Upper lobe of left lung (tissue), 6 donors: ENCODE measurements around the gene IL17A. TPM values are rescaled to one million over a fixed set of nuclear protein-coding genes. Genes with fewer than 3 reads are reported as not detected.

ENCODE experiments used
- ATAC-seq, 2 donors: fragments of 200-7000 bp; cut with Tn5 transposase; one replicate each; pipeline ENCODE4 v1.9.1; 2022; ENCODE audit warnings: mild to moderate bottlenecking in 2 of 2, moderate library complexity in 2 of 2; ENCODE audit not compliant: low FRiP score in 2 of 2
- DNase-seq, 2 donors: peaks; one replicate each; pipeline ENCODE4 v3.0.0-alpha.2; 2019 to 2020
- H3K27ac ChIP-seq, 4 donors: fragments of 200-600 bp; sonication (generic); one replicate each; pipeline ENCODE4 v1.5.1; 2016 to 2019
- H3K27me3 ChIP-seq, 4 donors: fragments of 200-600 bp; sonication (generic); one replicate each; pipeline ENCODE4 v1.5.1; 2017 to 2019
- H3K36me3 ChIP-seq, 4 donors: fragments of 200-600 bp; sonication (generic); one replicate each; pipeline ENCODE4 v1.5.1; 2016 to 2019
- H3K4me1 ChIP-seq, 4 donors: fragments of 200-600 bp; sonication (generic); one replicate each; pipeline ENCODE4 v1.5.1; 2018 to 2019
- H3K4me3 ChIP-seq, 4 donors: fragments of 200-600 bp; sonication (generic); one replicate each; pipeline ENCODE4 v1.5.1; 2017 to 2019; ENCODE audit warnings: mild to moderate bottlenecking in 2 of 4, moderate library complexity in 1 of 4
- H3K9me3 ChIP-seq, 4 donors: fragments of 200-600 bp; sonication (generic); one replicate each; pipeline ENCODE4 v1.5.1; 2018 to 2019
- EP300 ChIP-seq, 4 donors: sonication (generic); formaldehyde crosslinking; IDR thresholded peaks; one replicate each; pipeline ENCODE4 v1.5.1; 2017; ENCODE audit warnings: antibody characterized with exemption in 4 of 4, control low read depth in 2 of 4
- POLR2A ChIP-seq, 4 donors: fragments of 450-650 bp; IDR thresholded peaks; one replicate each; pipeline ENCODE4 v1.5.1; 2016 to 2017; ENCODE audit warnings: antibody characterized with exemption in 4 of 4, mild to moderate bottlenecking in 2 of 4
- POLR2AphosphoS5 ChIP-seq, 2 donors: sonication (generic); formaldehyde crosslinking; IDR thresholded peaks; one replicate each; pipeline ENCODE4 v1.5.1; 2017; ENCODE audit warnings: antibody characterized with exemption in 2 of 2
- WGBS, 2 donors: methylation state at CpG; one replicate each; pipeline ENCODE4 v1.1.5; 2017 to 2018; 5-methylcytosine and 5-hydroxymethylcytosine counted together
- total RNA-seq, 6 donors: library from RNA; depleted of rRNA in 4 of 6; stranded (reverse); fragments of >200 nt in 4 of 6; gene quantifications; one replicate each; pipeline versions ENCODE4 v1.1.0 to v1.2.1, GENCODE V29; 2016 to 2021
- TF ChIP-seq, protein P1 (sequence below), 6 experiments: fragments of 450-650 bp in 4 of 6; fragments of 200-600 bp in 2 of 6; sonication (generic) in 2 of 6; IDR thresholded peaks; one replicate each; pipeline ENCODE4 v1.5.1; 2016 to 2019; ENCODE audit warnings: antibody characterized with exemption in 6 of 6
- donor health status: DM: no; HTN: no; CAD: no; lungs with moderate emphysema.
- donor health status: DM: no; HTN: yes; CAD: no; lungs with severe emphysema.

Gene IL17A
- total RNA-seq, 6 donors from 2014 or later, result not detected

DNA sequence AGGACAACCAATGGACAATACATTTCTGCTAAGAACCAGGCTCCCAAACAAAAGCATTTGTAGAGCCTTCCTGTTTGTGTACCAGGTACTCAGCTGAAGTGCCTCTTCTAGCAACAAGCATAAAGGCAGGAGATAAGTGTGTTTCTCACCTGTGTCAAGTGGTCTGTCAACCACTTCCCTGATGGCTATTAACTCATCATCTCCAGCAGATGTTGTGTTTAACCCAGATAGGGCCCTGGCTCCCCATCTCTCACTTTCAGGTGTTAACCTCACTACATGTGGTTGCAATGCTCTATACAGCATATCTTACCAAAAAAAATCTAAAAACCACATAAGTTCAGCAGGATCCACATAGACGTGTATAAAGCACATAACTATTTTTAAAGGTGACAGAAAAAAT lies 9.6 kb upstream of the IL17A start:
- Histone ChIP-seq H3K4me3 (no peak overlapping the region), H3K27ac (no peak overlapping the region), H3K27me3 (no peaks in the 10 kb centered on the region), H3K4me1 (peaks cover 0 to 4% (median 0%) of the 10 kb centered on the region in 4 donors), H3K9me3 (no peaks in the 10 kb centered on the region), H3K36me3 (no peaks in the 10 kb centered on the region)
- WGBS, 2 donors, result 48 to 53% methylated on average over 1 of the region's 1 CpG
- ATAC-seq (no peak), DNase-seq (no peak)
- TF ChIP-seq, protein P1, sequence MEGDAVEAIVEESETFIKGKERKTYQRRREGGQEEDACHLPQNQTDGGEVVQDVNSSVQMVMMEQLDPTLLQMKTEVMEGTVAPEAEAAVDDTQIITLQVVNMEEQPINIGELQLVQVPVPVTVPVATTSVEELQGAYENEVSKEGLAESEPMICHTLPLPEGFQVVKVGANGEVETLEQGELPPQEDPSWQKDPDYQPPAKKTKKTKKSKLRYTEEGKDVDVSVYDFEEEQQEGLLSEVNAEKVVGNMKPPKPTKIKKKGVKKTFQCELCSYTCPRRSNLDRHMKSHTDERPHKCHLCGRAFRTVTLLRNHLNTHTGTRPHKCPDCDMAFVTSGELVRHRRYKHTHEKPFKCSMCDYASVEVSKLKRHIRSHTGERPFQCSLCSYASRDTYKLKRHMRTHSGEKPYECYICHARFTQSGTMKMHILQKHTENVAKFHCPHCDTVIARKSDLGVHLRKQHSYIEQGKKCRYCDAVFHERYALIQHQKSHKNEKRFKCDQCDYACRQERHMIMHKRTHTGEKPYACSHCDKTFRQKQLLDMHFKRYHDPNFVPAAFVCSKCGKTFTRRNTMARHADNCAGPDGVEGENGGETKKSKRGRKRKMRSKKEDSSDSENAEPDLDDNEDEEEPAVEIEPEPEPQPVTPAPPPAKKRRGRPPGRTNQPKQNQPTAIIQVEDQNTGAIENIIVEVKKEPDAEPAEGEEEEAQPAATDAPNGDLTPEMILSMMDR (IDR thresholded peaks at IDR 0.05), result no peak
- no peak for TF ChIP-seq EP300 (IDR thresholded peaks at IDR 0.05)
- TF ChIP-seq POLR2AphosphoS5 (IDR thresholded peaks at IDR 0.05), result no peak
- TF ChIP-seq POLR2A (IDR thresholded peaks at IDR 0.05), result no peak

GRCh38 chr6:52177961-52178360 lies 8.2 kb upstream of the IL17A start:
- no peaks in the 10 kb centered on the region for H3K36me3 ChIP-seq
- no peak overlapping the region for H3K27ac ChIP-seq
- ATAC-seq, result no peak
- H3K4me1 ChIP-seq, result peaks cover 0 to 4% (median 0%) of the 10 kb centered on the region in 4 donors
- no peaks in the 10 kb centered on the region for H3K9me3 ChIP-seq
- H3K4me3 ChIP-seq, result no peak overlapping the region
- no peak for DNase-seq
- TF ChIP-seq EP300 (IDR thresholded peaks at IDR 0.05) (no peak), POLR2A (IDR thresholded peaks at IDR 0.05) (no peak), POLR2AphosphoS5 (IDR thresholded peaks at IDR 0.05) (no peak)
- TF ChIP-seq, protein P1 (IDR thresholded peaks at IDR 0.05), result no peak
- H3K27me3 ChIP-seq, result no peaks in the 10 kb centered on the region

- no peaks in the 10 kb centered on the region for H3K9me3 ChIP-seq
- no peak for ATAC-seq
- 52 to 65% methylated on average over 5 of the region's 5 CpGs for WGBS, 2 donors
Observed at GRCh38 chr6:52180787-52181558, 5.2 kb upstream of the IL17A start.

GRCh38 chr6:52183131-52183713 lies 3.0 kb upstream of the IL17A start:
- Histone ChIP-seq H3K36me3 (no peaks in the 10 kb centered on the region), H3K4me1 (no peaks in the 10 kb centered on the region), H3K27ac (no peak overlapping the region), H3K27me3 (no peaks in the 10 kb centered on the region), H3K9me3 (no peaks in the 10 kb centered on the region), H3K4me3 (no peak overlapping the region)
- TF ChIP-seq EP300 (IDR thresholded peaks at IDR 0.05), result no peak
- no peak for TF ChIP-seq POLR2A (IDR thresholded peaks at IDR 0.05)
- TF ChIP-seq, protein P1 (IDR thresholded peaks at IDR 0.05), result no peak
- no peak for TF ChIP-seq POLR2AphosphoS5 (IDR thresholded peaks at IDR 0.05)
- WGBS, 2 donors, result 10 to 38% methylated on average over 3 of the region's 3 CpGs
- DNase-seq, result no peak
- ATAC-seq, result no peak

More at GRCh38 chr6:52180787-52181558, 5.2 kb upstream of the IL17A start:
- H3K36me3 ChIP-seq, result no peaks in the 10 kb centered on the region
- TF ChIP-seq EP300 (IDR thresholded peaks at IDR 0.05) (no peak), POLR2A (IDR thresholded peaks at IDR 0.05) (no peak), POLR2AphosphoS5 (IDR thresholded peaks at IDR 0.05) (no peak)
- TF ChIP-seq, protein P1 (IDR thresholded peaks at IDR 0.05), result no peak
- H3K4me3 ChIP-seq, result no peak overlapping the region
- no peak for DNase-seq
- H3K4me1 ChIP-seq, result peaks cover 0 to 4% (median 0%) of the 10 kb centered on the region in 4 donors
- no peaks in the 10 kb centered on the region for H3K27me3 ChIP-seq
- no peak overlapping the region for H3K27ac ChIP-seq
